DOHH2 (cell line): ENCODE measurements around the gene ARHGEF7.

Source experiments
- H3F3A ChIP-seq: fragments of 200-600 bp; sonication (generic), shearing (Covaris generic); 2 replicates; pipeline ENCODE4 v1.6.0; 2016; ENCODE audit warnings: antibody characterized with exemption, mild to moderate bottlenecking; ENCODE audit not compliant: control insufficient read depth, insufficient read depth
- H3K27ac ChIP-seq: fragments of 200-600 bp; sonication (generic); 2 replicates; pipeline ENCODE4 v1.5.1; 2014; ENCODE audit warnings: low read depth, mild to moderate bottlenecking, low read length, moderate library complexity
- H3K27me3 ChIP-seq: fragments of 200-600 bp; sonication (generic); 2 replicates; pipeline ENCODE4 v1.6.1; 2014; ENCODE audit warnings: mild to moderate bottlenecking, low read length, mixed read lengths; ENCODE audit not compliant: control insufficient read depth
- H3K36me3 ChIP-seq: fragments of 200-600 bp; sonication (generic); 2 replicates; pipeline ENCODE4 v1.6.1; 2014; ENCODE audit warnings: mild to moderate bottlenecking, low read length, moderate library complexity, mixed read lengths; ENCODE audit not compliant: control insufficient read depth
- H3K4me1 ChIP-seq: fragments of 200-600 bp; sonication (generic); 2 replicates; pipeline ENCODE4 v1.6.1; 2014; ENCODE audit warnings: mild to moderate bottlenecking, low read length, mixed read lengths; ENCODE audit not compliant: control insufficient read depth
- H3K4me2 ChIP-seq: fragments of 200-600 bp; sonication (generic); 2 replicates; pipeline ENCODE4 v1.6.0; 2014; ENCODE audit warnings: mild to moderate bottlenecking, low read length, moderate library complexity
- H3K4me3 ChIP-seq: fragments of 200-600 bp; sonication (generic); 2 replicates; pipeline ENCODE4 v1.5.1; 2014; ENCODE audit warnings: mild to moderate bottlenecking, low read length, mixed read lengths
- H3K79me2 ChIP-seq: fragments of 200-600 bp; sonication (generic); 2 replicates; pipeline ENCODE4 v1.6.1; 2014; ENCODE audit warnings: mild to moderate bottlenecking, low read length, mixed read lengths; ENCODE audit not compliant: control insufficient read depth
- H3K9me2 ChIP-seq: fragments of 200-600 bp; sonication (generic); replicated peaks from 2 replicates; pipeline ENCODE4 v1.6.1; 2014; ENCODE audit warnings: mild to moderate bottlenecking, low read length, mixed read lengths; ENCODE audit not compliant: control insufficient read depth
- H3K9me3 ChIP-seq: fragments of 200-600 bp; sonication (generic); 2 replicates; pipeline ENCODE4 v1.6.1; 2014; ENCODE audit warnings: antibody characterized with exemption, low read length, mixed read lengths; ENCODE audit not compliant: control insufficient read depth, insufficient read depth
- H4K20me1 ChIP-seq: fragments of 200-600 bp; sonication (generic); 2 replicates; pipeline ENCODE4 v1.6.0; 2014; ENCODE audit warnings: low read depth, mild to moderate bottlenecking, antibody characterized with exemption, low read length, moderate library complexity; ENCODE audit not compliant: control insufficient read depth, insufficient read depth
- EZH2phosphoT487 ChIP-seq: fragments of 200-600 bp; sonication (generic); IDR thresholded peaks from 2 replicates; pipeline ENCODE4 v1.6.1; 2017; ENCODE audit warnings: borderline replicate concordance, mild to moderate bottlenecking, antibody characterized with exemption, low read length, moderate library complexity, mixed read lengths
- TF ChIP-seq, protein P1 (sequence below): fragments of 200-600 bp; sonication (generic); IDR thresholded peaks from one replicate; pipeline ENCODE4 v1.5.1; 2014; ENCODE audit warnings: antibody characterized with exemption, mild to moderate bottlenecking, low read depth, low read length; ENCODE audit not compliant: poor library complexity, severe bottlenecking

The ARHGEF7 gene

DNA sequence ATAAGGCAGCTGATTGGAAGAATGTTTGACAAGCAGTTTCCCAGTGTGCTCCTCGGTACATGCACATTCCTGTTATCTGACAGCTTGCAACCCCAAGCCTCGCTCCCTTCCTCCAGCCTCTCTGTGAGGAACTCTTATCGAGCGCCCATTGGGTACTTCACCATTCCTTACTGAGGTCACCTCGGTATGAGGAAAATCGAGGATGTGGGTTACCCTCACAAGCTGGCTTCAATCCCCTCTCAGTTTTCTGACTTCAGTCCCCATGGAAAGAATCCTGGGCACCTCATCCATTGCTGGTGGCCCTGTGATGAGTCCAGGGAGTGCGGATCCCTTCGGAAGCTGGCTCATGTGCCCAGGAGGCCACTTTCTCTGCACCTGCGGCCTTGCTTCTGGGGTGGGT lies 222.6 kb downstream of the ARHGEF7 start:
- Histone ChIP-seq H3K4me2 (no peak overlapping the region), H3K27ac (no peak overlapping the region)
- TF ChIP-seq, protein P1, sequence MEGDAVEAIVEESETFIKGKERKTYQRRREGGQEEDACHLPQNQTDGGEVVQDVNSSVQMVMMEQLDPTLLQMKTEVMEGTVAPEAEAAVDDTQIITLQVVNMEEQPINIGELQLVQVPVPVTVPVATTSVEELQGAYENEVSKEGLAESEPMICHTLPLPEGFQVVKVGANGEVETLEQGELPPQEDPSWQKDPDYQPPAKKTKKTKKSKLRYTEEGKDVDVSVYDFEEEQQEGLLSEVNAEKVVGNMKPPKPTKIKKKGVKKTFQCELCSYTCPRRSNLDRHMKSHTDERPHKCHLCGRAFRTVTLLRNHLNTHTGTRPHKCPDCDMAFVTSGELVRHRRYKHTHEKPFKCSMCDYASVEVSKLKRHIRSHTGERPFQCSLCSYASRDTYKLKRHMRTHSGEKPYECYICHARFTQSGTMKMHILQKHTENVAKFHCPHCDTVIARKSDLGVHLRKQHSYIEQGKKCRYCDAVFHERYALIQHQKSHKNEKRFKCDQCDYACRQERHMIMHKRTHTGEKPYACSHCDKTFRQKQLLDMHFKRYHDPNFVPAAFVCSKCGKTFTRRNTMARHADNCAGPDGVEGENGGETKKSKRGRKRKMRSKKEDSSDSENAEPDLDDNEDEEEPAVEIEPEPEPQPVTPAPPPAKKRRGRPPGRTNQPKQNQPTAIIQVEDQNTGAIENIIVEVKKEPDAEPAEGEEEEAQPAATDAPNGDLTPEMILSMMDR = no peak
- TF ChIP-seq EZH2phosphoT487 = no peak

DNA sequence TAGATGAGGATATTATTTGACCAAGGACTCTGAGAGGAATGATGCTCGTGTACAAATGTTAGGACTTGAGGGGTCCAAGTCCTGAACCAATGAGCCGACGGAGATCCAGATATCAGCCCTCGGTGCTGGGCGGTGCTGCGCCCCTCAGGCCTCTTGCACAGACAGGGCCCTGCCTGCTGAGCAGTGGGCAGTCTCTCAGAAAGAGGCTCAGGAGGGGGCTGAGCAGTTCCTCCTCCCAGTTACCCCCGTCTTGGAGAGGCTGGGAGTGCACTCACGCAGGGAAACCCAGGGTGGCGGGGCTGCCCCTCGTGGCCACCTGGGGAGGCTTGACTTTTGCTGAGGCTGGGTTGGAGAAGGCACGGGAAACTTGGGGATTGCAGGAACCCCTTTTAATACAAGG lies 223.7 kb downstream of the ARHGEF7 start:
- Histone ChIP-seq H3K4me3 (no peak overlapping the region), H4K20me1 (no peaks in the 10 kb centered on the region), H3F3A (no peaks in the 10 kb centered on the region), H3K9me2 (no peaks in the 10 kb centered on the region), H3K27ac (no peak overlapping the region), H3K4me2 (no peak overlapping the region), H3K9me3 (no peaks in the 10 kb centered on the region; the same call in 1 of the 2 replicates), H3K4me1 (no peaks in the 10 kb centered on the region), H3K36me3 (no peaks in the 10 kb centered on the region), H3K27me3 (no peaks in the 10 kb centered on the region), H3K79me2 (no peaks in the 10 kb centered on the region)
- TF ChIP-seq, protein P1 = no peak
- no peak for TF ChIP-seq EZH2phosphoT487

More for the DNA sequence above, 222.6 kb downstream of the ARHGEF7 start:
- Histone ChIP-seq H3K36me3 (no peaks in the 10 kb centered on the region), H3K4me3 (no peak overlapping the region), H4K20me1 (no peaks in the 10 kb centered on the region), H3K4me1 (no peaks in the 10 kb centered on the region), H3K9me3 (no peaks in the 10 kb centered on the region; the same call in 1 of the 2 replicates), H3F3A (no peaks in the 10 kb centered on the region), H3K27me3 (no peaks in the 10 kb centered on the region), H3K9me2 (no peaks in the 10 kb centered on the region), H3K79me2 (no peaks in the 10 kb centered on the region)

DNA sequence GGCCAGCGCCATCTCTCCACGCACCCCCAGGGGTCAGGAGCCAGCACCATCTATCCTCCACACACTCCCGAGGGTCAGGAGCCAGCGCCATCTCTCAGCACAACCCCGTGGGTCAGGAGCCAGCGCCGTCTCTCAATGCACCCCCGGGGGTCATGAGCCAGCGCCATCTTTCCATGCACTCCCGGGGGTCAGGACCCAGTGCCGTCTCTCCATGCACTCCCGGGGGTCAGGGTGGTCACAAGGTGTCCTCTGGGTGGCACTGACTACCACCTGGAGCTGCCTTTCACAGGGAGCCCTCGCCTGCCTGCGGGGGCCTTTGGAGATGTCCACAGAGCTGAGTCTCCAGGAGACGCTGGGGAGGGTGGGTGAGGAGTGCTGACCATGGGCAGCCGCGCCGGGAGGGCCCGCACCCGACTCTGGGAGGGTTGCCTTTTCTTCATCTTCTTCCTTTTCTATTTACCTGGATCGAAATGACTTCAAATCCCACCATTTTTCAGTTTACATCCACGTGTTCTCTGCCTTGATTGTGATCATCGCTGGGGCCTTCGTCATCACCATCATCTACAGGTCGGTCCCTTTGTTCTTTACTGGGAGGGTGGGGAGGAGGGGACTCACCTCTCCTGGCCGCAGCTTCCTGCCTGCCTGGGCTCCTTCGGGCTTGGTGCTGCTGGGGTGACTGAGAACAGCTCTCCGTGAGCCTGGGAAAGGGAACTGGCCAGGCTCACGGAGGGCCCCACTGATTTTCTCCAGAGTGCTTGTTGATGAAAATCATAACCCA lies 224.4 kb downstream of the ARHGEF7 start:
- Histone ChIP-seq H3K79me2 (no peaks in the 10 kb centered on the region), H3K27ac (no peak overlapping the region), H4K20me1 (no peaks in the 10 kb centered on the region), H3K4me3 (no peak overlapping the region), H3K4me1 (no peaks in the 10 kb centered on the region), H3K9me3 (no peaks in the 10 kb centered on the region; the same call in 1 of the 2 replicates), H3F3A (no peaks in the 10 kb centered on the region), H3K27me3 (no peaks in the 10 kb centered on the region), H3K4me2 (no peak overlapping the region), H3K36me3 (no peaks in the 10 kb centered on the region), H3K9me2 (no peaks in the 10 kb centered on the region)
- TF ChIP-seq, protein P1 = no peak
- TF ChIP-seq EZH2phosphoT487 = no peak
